ENCODE results near the gene CWC27.

CWC27 gene, protein sequence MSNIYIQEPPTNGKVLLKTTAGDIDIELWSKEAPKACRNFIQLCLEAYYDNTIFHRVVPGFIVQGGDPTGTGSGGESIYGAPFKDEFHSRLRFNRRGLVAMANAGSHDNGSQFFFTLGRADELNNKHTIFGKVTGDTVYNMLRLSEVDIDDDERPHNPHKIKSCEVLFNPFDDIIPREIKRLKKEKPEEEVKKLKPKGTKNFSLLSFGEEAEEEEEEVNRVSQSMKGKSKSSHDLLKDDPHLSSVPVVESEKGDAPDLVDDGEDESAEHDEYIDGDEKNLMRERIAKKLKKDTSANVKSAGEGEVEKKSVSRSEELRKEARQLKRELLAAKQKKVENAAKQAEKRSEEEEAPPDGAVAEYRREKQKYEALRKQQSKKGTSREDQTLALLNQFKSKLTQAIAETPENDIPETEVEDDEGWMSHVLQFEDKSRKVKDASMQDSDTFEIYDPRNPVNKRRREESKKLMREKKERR

DNA sequence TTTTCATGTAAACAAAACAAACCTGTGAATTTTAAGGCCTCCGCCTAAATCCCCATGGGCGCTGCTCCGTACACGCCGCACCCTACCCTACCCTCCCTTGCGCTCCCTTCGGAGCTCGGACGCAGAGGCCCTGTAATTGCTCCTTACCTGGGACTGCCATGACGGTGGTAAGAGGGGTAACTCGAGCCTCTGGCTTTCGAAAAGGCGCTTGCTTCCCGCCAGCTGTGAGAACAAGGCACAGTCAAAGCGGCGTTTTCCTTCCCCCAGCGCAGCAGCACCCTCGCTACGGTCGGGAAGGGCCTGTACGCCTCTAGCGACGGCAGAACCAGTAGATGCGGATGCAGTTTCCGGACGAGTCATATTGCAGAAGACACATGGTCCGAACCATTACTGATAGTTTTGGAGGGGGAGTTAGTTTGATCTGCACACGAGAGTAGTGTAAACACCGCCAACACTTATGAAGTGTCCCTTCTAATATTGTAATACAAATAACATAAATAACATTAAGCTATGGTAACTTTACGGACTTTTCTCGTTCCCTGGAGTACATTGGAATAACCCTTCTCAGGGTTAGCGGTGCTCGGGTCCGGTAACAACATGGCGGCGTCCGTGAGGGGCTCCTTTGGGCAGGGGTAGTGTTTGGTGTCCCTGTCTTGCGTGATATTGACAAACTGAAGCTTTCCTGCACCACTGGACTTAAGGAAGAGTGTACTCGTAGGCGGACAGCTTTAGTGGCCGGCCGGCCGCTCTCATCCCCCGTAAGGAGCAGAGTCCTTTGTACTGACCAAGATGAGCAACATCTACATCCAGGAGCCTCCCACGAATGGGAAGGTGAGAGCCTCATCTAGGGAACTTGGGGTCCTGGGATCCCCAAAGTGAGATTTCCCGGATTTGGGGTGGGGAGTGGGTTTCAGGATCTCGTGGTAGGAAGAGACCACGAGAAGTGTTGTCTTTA, at the start of gene CWC27, which contains the start of gene SREK1IP1:
Gene CWC27 (plus strand): TSS at position 573 of the 955 bp plus-strand sequence. CDS start 217 bp downstream, at position 790.
Gene SREK1IP1 (minus strand): TSS at position 334 of the 955 bp plus-strand sequence. CDS start 174 bp downstream, at position 160.
- H3K9me3 Mint-ChIP-seq, result no peaks in the 10 kb centered on the region
- H3K4me1 Mint-ChIP-seq (ENCODE audit: low read depth), result peaks cover 49% of the 10 kb centered on the region
- H3K36me3 Mint-ChIP-seq (ENCODE audit: low read depth), result peaks cover 15% of the 10 kb centered on the region
- H3K4me3 Mint-ChIP-seq, result peak within 1 kb of the TSS; percentile 99
- no peaks in the 10 kb centered on the region for H3K27me3 Mint-ChIP-seq (ENCODE audit: low read depth)
- peak within 1 kb of the TSS; percentile 98 for H3K27ac Mint-ChIP-seq

DNA sequence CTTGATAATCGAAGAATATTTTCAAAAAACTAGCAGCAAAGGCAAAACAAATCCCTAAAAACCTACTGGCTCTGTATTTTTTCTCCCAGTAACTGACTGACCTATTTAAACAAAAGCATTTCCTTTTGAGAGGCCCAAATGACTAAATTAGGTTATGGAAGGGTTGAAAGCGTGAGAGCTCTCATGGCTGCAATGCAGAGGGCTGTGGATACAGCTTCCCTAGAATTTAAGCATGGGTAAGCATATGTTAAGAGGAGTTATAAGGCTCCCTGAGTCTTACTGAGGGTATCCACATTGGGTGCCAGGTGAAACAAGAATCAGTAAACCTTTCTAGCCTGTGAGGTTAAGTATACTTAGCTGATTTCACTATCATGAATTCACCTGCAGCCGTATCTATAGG, 46.1 kb upstream of the CWC27 start:
- no peaks in the 10 kb centered on the region for H3K9me3 Mint-ChIP-seq
- H3K27me3 Mint-ChIP-seq (ENCODE audit: low read depth), result no peaks in the 10 kb centered on the region
- H3K27ac Mint-ChIP-seq, result no peak overlapping the region

DNA sequence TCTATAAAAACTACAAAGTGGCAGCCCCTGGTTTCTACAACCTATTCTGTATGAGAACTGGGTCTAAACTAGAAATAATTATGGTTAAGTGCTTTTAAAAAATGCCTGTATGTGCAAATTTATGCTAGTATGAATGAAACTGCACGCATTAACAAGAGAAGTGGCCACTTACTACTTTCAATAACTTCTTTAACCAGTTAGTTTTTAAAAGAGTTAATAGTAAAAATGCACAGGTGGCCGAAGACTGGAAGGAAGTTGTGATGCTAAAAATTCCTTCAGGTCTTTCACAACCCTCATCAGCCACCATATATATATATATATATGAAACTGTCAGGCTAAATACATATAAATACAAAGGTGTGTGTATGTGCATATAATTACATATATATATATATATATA, 41.6 kb upstream of the CWC27 start:
- Mint-ChIP-seq H3K27me3 (ENCODE audit: low read depth) (no peaks in the 10 kb centered on the region), H3K4me3 (no peak overlapping the region), H3K4me1 (ENCODE audit: low read depth) (peaks cover 4% of the 10 kb centered on the region), H3K27ac (no peak overlapping the region), H3K36me3 (ENCODE audit: low read depth) (peaks cover 22% of the 10 kb centered on the region), H3K9me3 (no peaks in the 10 kb centered on the region)

More for the DNA sequence above, 46.1 kb upstream of the CWC27 start:
- peaks cover 4% of the 10 kb centered on the region for H3K4me1 Mint-ChIP-seq (ENCODE audit: low read depth)
- no peak overlapping the region for H3K4me3 Mint-ChIP-seq
- H3K36me3 Mint-ChIP-seq (ENCODE audit: low read depth), result peaks cover 11% of the 10 kb centered on the region

DNA sequence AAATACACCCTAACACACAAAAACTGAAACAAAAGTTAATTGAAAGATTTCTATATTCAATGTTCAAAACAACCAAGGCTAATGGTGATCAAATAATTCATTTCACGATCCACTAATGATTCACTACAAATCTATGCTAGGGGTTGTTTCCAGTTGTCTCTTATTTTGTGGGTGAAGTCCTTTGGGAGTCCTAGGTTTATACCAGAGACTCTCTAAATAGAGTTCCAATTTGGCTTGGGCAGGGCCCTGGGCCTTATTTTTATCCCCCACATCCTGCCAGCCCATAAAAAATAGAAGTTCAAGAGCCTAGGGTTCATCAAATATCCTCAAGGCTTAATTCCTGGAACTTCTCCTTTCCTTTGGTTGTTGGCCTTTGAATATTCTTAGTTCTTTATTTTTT, 26.3 kb upstream of the CWC27 start:
- H3K9me3 Mint-ChIP-seq, result no peaks in the 10 kb centered on the region

DNA sequence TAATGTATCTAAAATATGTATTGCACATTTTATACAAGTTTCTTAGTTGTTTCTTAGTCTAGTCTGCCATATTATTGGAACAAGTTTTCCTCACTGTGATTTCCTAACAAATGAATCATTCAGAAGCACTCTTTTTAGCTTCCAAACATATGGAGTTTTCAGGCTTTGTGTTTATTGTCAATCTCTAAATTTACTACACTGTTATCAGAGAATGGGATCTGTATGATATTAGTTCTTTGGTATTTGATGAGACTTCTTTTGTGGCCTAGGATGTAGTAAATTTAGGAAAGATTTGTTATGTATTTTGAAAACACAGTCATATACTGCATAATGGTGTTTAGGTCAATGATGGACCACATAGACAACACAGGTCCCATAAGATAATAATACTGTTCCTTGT, 25.9 kb upstream of the CWC27 start:
- Mint-ChIP-seq H3K27me3 (ENCODE audit: low read depth) (no peaks in the 10 kb centered on the region), H3K4me1 (ENCODE audit: low read depth) (peaks cover 4% of the 10 kb centered on the region), H3K27ac (no peak overlapping the region), H3K36me3 (ENCODE audit: low read depth) (peaks cover 11% of the 10 kb centered on the region), H3K9me3 (no peaks in the 10 kb centered on the region), H3K4me3 (no peak overlapping the region)

More for the DNA sequence above, 26.3 kb upstream of the CWC27 start:
- Mint-ChIP-seq H3K4me3 (no peak overlapping the region), H3K27ac (no peak overlapping the region), H3K27me3 (ENCODE audit: low read depth) (no peaks in the 10 kb centered on the region), H3K4me1 (ENCODE audit: low read depth) (peaks cover 4% of the 10 kb centered on the region), H3K36me3 (ENCODE audit: low read depth) (peaks cover 11% of the 10 kb centered on the region)

DNA sequence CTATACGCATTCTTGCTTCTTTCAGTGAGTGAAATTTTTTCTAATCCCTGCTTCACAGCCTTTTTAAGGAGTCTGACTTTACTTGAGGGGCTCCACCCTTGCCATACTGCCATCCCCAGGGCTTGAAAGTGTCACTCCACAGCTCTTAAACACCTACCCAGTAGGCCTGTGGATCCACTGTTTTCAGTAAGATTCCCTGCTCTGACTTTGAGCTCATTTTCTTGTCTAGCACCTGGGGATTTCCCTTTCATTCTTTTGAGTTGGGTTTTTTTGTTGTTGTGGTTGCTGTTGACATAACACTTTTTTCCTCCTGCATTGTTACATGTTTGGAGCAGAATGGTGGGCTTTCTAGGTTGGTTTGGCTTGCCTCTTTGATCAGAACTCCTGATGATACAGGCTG, 23.8 kb upstream of the CWC27 start:
- Mint-ChIP-seq H3K27me3 (ENCODE audit: low read depth) (no peaks in the 10 kb centered on the region), H3K4me1 (ENCODE audit: low read depth) (peaks cover 4% of the 10 kb centered on the region), H3K9me3 (no peaks in the 10 kb centered on the region), H3K36me3 (ENCODE audit: low read depth) (peaks cover 5% of the 10 kb centered on the region), H3K27ac (peak overlapping the region; percentile 47), H3K4me3 (no peak overlapping the region)

DNA sequence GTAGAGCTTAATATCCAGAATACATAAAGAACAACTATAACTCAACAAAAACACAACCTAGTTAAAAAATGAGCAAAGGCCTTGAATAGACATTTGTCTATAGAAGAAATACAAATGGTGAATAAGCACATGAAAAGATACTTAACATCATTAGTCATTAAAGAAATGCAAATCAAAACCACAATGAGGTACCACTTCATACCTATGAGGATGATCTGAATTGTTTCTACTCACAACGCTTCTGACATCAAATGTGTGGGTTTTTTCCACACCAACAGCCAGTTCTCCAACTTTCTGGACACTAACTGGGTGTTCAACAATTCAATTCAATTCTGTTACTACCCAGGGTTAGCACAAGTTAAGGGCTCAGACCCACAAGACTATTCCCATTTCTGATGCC, 22.3 kb upstream of the CWC27 start:
- Mint-ChIP-seq H3K36me3 (ENCODE audit: low read depth) (no peaks in the 10 kb centered on the region), H3K4me3 (no peak overlapping the region), H3K27me3 (ENCODE audit: low read depth) (no peaks in the 10 kb centered on the region), H3K9me3 (no peaks in the 10 kb centered on the region), H3K27ac (no peak overlapping the region), H3K4me1 (ENCODE audit: low read depth) (peaks cover 4% of the 10 kb centered on the region)

DNA sequence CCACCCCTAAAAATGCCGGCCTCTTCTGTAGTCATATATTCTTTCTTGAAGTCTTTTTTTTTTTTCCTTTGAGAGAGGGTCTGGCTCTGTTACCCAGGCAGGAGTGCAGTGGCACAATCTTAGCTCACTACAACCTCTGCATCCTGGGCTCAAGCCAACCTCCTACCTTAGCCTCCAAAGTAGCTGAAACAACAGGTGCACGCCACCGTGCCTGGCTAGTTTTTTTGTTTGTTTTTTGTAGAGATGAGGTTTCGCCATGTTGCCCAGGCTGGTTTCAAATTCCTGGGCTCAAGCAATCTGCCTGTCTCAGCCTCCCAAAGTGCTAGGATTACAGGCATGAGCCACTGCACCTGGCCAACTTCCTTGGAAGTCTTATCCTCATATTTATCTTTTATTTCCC, 19.3 kb upstream of the CWC27 start:
- Mint-ChIP-seq H3K36me3 (ENCODE audit: low read depth) (peaks cover 2% of the 10 kb centered on the region), H3K27ac (no peak overlapping the region), H3K9me3 (no peaks in the 10 kb centered on the region), H3K27me3 (ENCODE audit: low read depth) (no peaks in the 10 kb centered on the region), H3K4me1 (ENCODE audit: low read depth) (peaks cover 4% of the 10 kb centered on the region), H3K4me3 (no peak overlapping the region)

DNA sequence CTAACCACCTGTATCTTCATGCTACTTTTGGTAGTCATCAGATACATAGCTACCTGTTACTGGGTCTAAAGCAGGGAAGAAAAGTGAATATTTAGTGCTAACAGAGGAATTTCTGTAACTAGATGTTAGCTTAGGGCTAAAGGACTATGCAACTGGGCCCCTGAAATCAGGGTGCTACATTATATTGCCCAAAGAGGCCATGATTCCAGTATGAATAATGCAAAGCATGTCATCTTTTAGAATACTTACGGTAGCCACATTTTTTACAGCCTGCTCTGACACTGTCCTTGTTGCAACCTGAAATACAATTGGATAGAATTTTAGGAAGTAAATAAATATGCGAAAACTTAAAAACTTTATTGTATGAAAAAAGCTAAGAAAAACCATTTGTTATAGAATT, 14.7 kb upstream of the CWC27 start:
- Mint-ChIP-seq H3K36me3 (ENCODE audit: low read depth) (peaks cover 4% of the 10 kb centered on the region), H3K27me3 (ENCODE audit: low read depth) (no peaks in the 10 kb centered on the region), H3K27ac (no peak overlapping the region), H3K9me3 (no peaks in the 10 kb centered on the region), H3K4me1 (ENCODE audit: low read depth) (no peaks in the 10 kb centered on the region), H3K4me3 (no peak overlapping the region)

DNA sequence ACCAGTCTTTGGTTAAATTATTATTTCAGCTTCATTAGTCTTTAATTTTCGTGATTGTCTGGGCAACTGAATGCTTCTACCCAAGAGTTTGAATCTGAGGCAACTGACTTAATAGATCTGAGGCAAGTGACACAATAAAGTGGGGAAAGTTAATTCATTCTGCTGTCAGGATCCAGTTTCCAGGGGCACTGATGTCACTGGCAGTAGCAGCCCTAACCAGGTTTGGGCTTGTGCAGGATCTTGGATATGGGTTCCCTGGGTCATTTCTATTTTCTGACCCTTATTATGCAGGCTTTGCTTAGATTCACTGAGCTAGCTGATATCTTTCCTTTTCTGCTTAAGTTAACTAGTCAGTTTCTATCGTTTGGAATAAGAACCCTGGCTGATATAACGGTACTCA, 9.8 kb upstream of the CWC27 start:
- Mint-ChIP-seq H3K4me1 (ENCODE audit: low read depth) (peaks cover 7% of the 10 kb centered on the region), H3K36me3 (ENCODE audit: low read depth) (peaks cover 4% of the 10 kb centered on the region), H3K9me3 (no peaks in the 10 kb centered on the region), H3K27ac (no peak overlapping the region), H3K27me3 (ENCODE audit: low read depth) (no peaks in the 10 kb centered on the region), H3K4me3 (no peak overlapping the region)

DNA sequence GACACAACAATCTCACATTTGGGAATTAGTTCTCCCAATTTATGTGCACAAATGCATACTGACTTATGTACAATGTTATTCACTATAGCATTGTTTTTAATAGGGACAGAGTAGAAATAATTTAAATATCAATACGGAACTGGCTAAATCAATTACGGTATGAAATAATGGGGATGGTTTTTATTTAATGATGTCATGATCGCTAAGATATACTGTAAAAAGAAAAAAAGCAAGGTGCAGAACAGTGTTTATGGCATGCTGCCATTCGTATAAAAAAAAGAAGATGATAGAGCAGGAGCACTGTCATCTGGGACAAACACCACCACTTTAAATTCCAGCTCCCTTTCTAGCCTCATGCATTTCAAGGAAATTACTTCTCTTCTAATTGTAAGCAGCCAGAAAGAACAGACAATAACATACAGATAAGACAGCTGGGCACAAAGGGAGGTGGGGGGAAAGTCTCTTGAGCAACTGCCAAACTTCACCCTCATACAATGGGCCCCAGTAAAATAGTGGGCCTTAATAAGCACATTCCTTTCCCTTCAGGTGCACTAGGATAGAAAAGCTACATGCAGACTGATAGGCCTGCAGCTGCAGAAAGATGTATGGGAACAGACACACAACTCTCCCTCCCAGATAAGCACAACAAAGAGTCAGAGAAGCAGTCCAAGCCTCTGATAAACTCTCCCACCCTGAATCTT, 8.6 kb upstream of the CWC27 start:
- peaks cover 7% of the 10 kb centered on the region for H3K36me3 Mint-ChIP-seq (ENCODE audit: low read depth)
- H3K4me1 Mint-ChIP-seq (ENCODE audit: low read depth), result peaks cover 13% of the 10 kb centered on the region
- no peaks in the 10 kb centered on the region for H3K27me3 Mint-ChIP-seq (ENCODE audit: low read depth)
- H3K9me3 Mint-ChIP-seq, result no peaks in the 10 kb centered on the region
- H3K27ac Mint-ChIP-seq, result no peak overlapping the region
- H3K4me3 Mint-ChIP-seq, result no peak overlapping the region

DNA sequence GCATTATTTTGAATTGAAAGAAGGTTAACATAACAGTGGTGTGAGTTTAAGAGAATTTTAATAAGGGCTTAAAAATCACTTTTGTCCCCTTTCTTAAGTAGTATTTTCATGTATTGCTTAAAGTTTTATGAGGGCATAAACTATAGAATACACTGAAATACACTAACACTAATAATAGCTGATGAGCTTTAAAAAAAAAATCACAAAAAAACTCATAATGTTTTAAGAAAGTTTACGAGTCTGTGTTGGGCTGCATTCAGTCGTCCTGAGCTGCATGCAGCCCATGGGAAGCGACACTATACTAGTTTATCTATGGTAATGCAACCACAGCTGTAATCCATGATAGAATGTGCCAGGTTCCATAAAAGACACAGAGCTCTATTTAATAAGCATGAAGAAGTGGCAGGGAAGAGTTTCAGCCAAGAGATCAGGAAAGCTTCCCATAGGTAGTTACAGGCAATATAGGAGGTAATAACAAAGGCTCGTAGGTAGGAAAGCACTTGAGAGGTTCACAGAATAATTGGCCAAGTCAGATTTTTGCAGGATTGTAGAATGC, 4.7 kb upstream of the CWC27 start:
- Mint-ChIP-seq H3K9me3 (no peaks in the 10 kb centered on the region), H3K36me3 (ENCODE audit: low read depth) (peaks cover 17% of the 10 kb centered on the region), H3K4me3 (no peak overlapping the region), H3K27ac (no peak overlapping the region), H3K27me3 (ENCODE audit: low read depth) (no peaks in the 10 kb centered on the region), H3K4me1 (ENCODE audit: low read depth) (peaks cover 38% of the 10 kb centered on the region)

DNA sequence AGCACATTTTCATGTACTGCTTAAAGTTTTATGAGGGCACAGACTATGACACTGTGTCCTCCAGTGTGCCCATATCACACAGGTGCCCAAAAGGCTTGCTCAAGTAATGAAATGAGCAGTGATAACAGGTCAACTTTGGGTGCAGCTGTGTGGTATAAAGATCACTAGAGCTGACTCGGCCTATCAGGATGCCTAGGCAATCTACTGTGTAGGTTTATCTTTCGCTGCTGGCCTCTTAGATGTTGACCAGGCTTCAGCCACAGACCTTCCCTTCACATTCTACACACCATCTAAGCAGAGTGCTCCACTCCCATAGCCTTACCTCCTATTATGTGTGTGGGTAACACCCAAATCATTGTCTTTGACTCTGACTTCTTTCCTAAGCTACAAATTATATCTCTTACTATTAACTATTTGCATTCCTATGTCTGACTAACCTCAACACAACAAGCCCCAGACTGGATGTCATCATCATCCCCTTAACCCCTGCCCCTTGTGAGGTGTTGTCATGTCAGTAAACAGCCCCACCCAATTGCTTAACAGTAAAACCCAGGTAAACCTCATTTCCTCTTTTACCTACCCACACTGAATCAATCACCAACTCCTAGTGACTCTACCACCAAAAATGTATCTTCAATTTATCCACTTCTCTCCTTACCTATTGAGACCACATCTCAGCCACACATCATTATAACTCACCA, 2.8 kb upstream of the CWC27 start:
- H3K9me3 Mint-ChIP-seq, result no peaks in the 10 kb centered on the region
- peak overlapping the region; percentile 57 for H3K4me3 Mint-ChIP-seq
- H3K4me1 Mint-ChIP-seq (ENCODE audit: low read depth), result peaks cover 42% of the 10 kb centered on the region
- H3K27me3 Mint-ChIP-seq (ENCODE audit: low read depth), result no peaks in the 10 kb centered on the region
- peak overlapping the region; percentile 62 for H3K27ac Mint-ChIP-seq
- H3K36me3 Mint-ChIP-seq (ENCODE audit: low read depth), result peaks cover 15% of the 10 kb centered on the region
